Type B pancreatic cell (in vitro differentiated cells): ENCODE measurements around the gene PSME2. TPM values are rescaled to one million over a fixed set of nuclear protein-coding genes. Genes with fewer than 3 reads are reported as not detected.

Source experiments
- DNase-seq: peaks from one replicate; pipeline ENCODE4 v3.0.0; 2021; ENCODE audit warnings: mixed read lengths; ENCODE audit not compliant: unreplicated experiment; ENCODE audit errors: extremely low spot score
- H3K27ac Mint-ChIP-seq: 2 replicates; pipeline ENCODE4 v1.8.0; 2021; ENCODE audit warnings: mild to moderate bottlenecking, mixed read lengths
- H3K27me3 Mint-ChIP-seq: 2 replicates; pipeline ENCODE4 v1.8.0; 2021; ENCODE audit warnings: mixed read lengths
- H3K36me3 Mint-ChIP-seq: 2 replicates; pipeline ENCODE4 v1.8.0; 2021; ENCODE audit warnings: mixed read lengths
- H3K4me1 Mint-ChIP-seq: one replicate; pipeline ENCODE4 v1.8.0; 2021; ENCODE audit warnings: mixed read lengths; ENCODE audit not compliant: unreplicated experiment
- H3K4me3 Mint-ChIP-seq: 2 replicates; pipeline ENCODE4 v1.8.0; 2021; ENCODE audit warnings: mild to moderate bottlenecking, mixed read lengths
- H3K9me3 Mint-ChIP-seq: 2 replicates; pipeline ENCODE4 v1.8.0; 2021; ENCODE audit warnings: mixed read lengths
- CTCF ChIP-seq: fragments of 200-600 bp; sonication (generic); conservative IDR thresholded peaks from 2 replicates; pipeline ENCODE4 v1.5.0; 2021; ENCODE audit warnings: antibody characterized with exemption, mild to moderate bottlenecking
- total RNA-seq: library from RNA; stranded (reverse); gene quantifications from 2 replicates; pipeline ENCODE4 v1.2.1, GENCODE V29; 2021; ENCODE audit warnings: low replicate concordance

Gene PSME2
- total RNA-seq, 1 donor from 2014 or later = 155 TPM

- Mint-ChIP-seq H3K27me3 (no peaks in the 10 kb centered on the region), H3K4me3 (peak overlapping the region; percentile 34), H3K4me1 (peaks cover 13% of the 10 kb centered on the region), H3K9me3 (no peaks in the 10 kb centered on the region), H3K36me3 (peaks cover 4% of the 10 kb centered on the region), H3K27ac (peak overlapping the region; percentile 68)
- no peak for TF ChIP-seq CTCF
- no peak for DNase-seq
These were observed 35.9 kb upstream of the PSME2 start for GRCh38 chr14:24182110-24182882.

- peak overlapping the region; percentile 34 for H3K4me3 Mint-ChIP-seq
- H3K4me1 Mint-ChIP-seq = peaks cover 9% of the 10 kb centered on the region
- H3K27me3 Mint-ChIP-seq = no peaks in the 10 kb centered on the region
- no peak for DNase-seq
- H3K27ac Mint-ChIP-seq = no peak overlapping the region
- TF ChIP-seq CTCF = no peak
- peaks cover 4% of the 10 kb centered on the region for H3K36me3 Mint-ChIP-seq
- H3K9me3 Mint-ChIP-seq = no peaks in the 10 kb centered on the region
These were observed 35.1 kb upstream of the PSME2 start for GRCh38 chr14:24181371-24182077.

- no peaks in the 10 kb centered on the region for H3K9me3 Mint-ChIP-seq
- peaks cover 4% of the 10 kb centered on the region for H3K36me3 Mint-ChIP-seq
- DNase-seq = no peak
- TF ChIP-seq CTCF = no peak
- peak overlapping the region; percentile 35 for H3K4me3 Mint-ChIP-seq
- H3K27me3 Mint-ChIP-seq = no peaks in the 10 kb centered on the region
- peak overlapping the region; percentile 87 for H3K27ac Mint-ChIP-seq
- H3K4me1 Mint-ChIP-seq = peaks cover 9% of the 10 kb centered on the region
These were observed 33.8 kb upstream of the PSME2 start for GRCh38 chr14:24179961-24180796.

GRCh38 chr14:24179294-24179960, 33.0 kb upstream of the PSME2 start:
- peaks cover 10% of the 10 kb centered on the region for H3K36me3 Mint-ChIP-seq

More at GRCh38 chr14:24179294-24179960, 33.0 kb upstream of the PSME2 start:
- H3K4me3 Mint-ChIP-seq = peak overlapping the region; percentile 35
- H3K27ac Mint-ChIP-seq = peak overlapping the region; percentile 87
- H3K27me3 Mint-ChIP-seq = no peaks in the 10 kb centered on the region
- DNase-seq = no peak
- H3K4me1 Mint-ChIP-seq = peaks cover 13% of the 10 kb centered on the region
- H3K9me3 Mint-ChIP-seq = no peaks in the 10 kb centered on the region
- TF ChIP-seq CTCF = no peak
